Activated naive CD8-positive, alpha-beta T cell treated with anti-CD3 and anti-CD28 coated beads, Interleukin-2, amount 10 ng/mL, durations not matched to agents 7 days and 5 days (primary cell): ENCODE data around the gene ABCC3. TPM values are rescaled to one million over a fixed set of nuclear protein-coding genes. Genes with fewer than 3 reads are reported as not detected.

ENCODE experiments used
- ATAC-seq: fragments of 150-1000 bp; cut with Tn5 transposase; one replicate; pipeline ENCODE4 v1.10.0; 2021; ENCODE audit warnings: low read depth, moderate library complexity
- POLR2A ChIA-PET: fragments of 350-600 bp; sonication (Branson Sonifier 250); formaldehyde crosslinking; loops from one replicate; lab custom pipeline; 2021; ENCODE audit warnings: antibody characterized with exemption; lab: Charles Lee
- DNase-seq: peaks from one replicate; pipeline ENCODE4 v3.0.0; 2021
- H3K27ac Mint-ChIP-seq: one replicate; pipeline ENCODE4 v1.8.0; 2022; ENCODE audit warnings: mild to moderate bottlenecking, mixed read lengths
- H3K27me3 Mint-ChIP-seq: one replicate; pipeline ENCODE4 v1.8.0; 2022; ENCODE audit warnings: mild to moderate bottlenecking, moderate library complexity, mixed read lengths
- H3K36me3 Mint-ChIP-seq: one replicate; pipeline ENCODE4 v1.8.0; 2021; ENCODE audit warnings: mild to moderate bottlenecking, mixed read lengths
- H3K4me1 Mint-ChIP-seq: one replicate; pipeline ENCODE4 v1.8.0; 2021; ENCODE audit warnings: mixed read lengths
- H3K4me3 Mint-ChIP-seq: one replicate; pipeline ENCODE4 v1.8.0; 2022; ENCODE audit warnings: mild to moderate bottlenecking, moderate library complexity, mixed read lengths
- H3K9me3 Mint-ChIP-seq: one replicate; pipeline ENCODE4 v1.8.0; 2021; ENCODE audit warnings: mixed read lengths
- total RNA-seq, 2 experiments: library from RNA; stranded (reverse); gene quantifications; one replicate each; pipeline ENCODE4 v1.2.3, GENCODE V29; 2021

The ABCC3 gene
- total RNA-seq, 2 experiments from 2014 or later = 0.77 to 1.4 TPM

- POLR2A ChIA-PET = no interaction called here
- no peak for DNase-seq
- Mint-ChIP-seq H3K27me3 (no peaks in the 10 kb centered on the region), H3K36me3 (peaks cover 22% of the 10 kb centered on the region), H3K4me3 (no peak overlapping the region), H3K9me3 (no peaks in the 10 kb centered on the region), H3K4me1 (peaks cover 16% of the 10 kb centered on the region), H3K27ac (no peak overlapping the region)
- no peak for ATAC-seq
Measured at GRCh38 chr17:50737118-50737698, 102.5 kb downstream of the ABCC3 start.

GRCh38 chr17:50739098-50739497 lies 104.4 kb downstream of the ABCC3 start:
- ATAC-seq (no peak), DNase-seq (no peak)
- POLR2A ChIA-PET = no interaction called here
- Mint-ChIP-seq H3K27ac (peak overlapping the region; percentile 27), H3K27me3 (no peaks in the 10 kb centered on the region), H3K4me1 (peaks cover 15% of the 10 kb centered on the region), H3K36me3 (peaks cover 32% of the 10 kb centered on the region), H3K4me3 (no peak overlapping the region), H3K9me3 (no peaks in the 10 kb centered on the region)

Other genes starting within 250 kb of the ABCC3 start
- gene LRRC59, start 237.4 kb upstream of the ABCC3 start, total RNA-seq = 10 to 100 TPM; 45.0 to 47.1 TPM
- 10 to 100 TPM; 42.1 to 45.0 TPM for gene ACSF2, start 208.7 kb upstream of the ABCC3 start, total RNA-seq
- not detected for gene CHAD, start 166.0 kb upstream of the ABCC3 start, total RNA-seq
- gene RSAD1, start 156.0 kb upstream of the ABCC3 start, total RNA-seq = 10 to 100 TPM; 42.7 to 43.5 TPM
- gene MYCBPAP, start 126.4 kb upstream of the ABCC3 start, total RNA-seq = 1 to 10 TPM; 4.0 to 4.4 TPM
- not detected for gene EPN3, start 102.1 kb upstream of the ABCC3 start, total RNA-seq
- gene SPATA20, start 87.7 kb upstream of the ABCC3 start, total RNA-seq = 10 to 100 TPM; 31.3 to 33.1 TPM
- gene CACNA1G, start 74.2 kb upstream of the ABCC3 start, total RNA-seq = under 1 TPM in 1 of 2 experiments, not detected in 1; 0.11 TPM
- 10 to 100 TPM; 30.3 to 31.4 TPM for gene ANKRD40, start 73.0 kb downstream of the ABCC3 start, total RNA-seq
- 100 to 1,000 TPM; 184 to 200 TPM for gene LUC7L3, start 84.7 kb downstream of the ABCC3 start, total RNA-seq
- not detected for gene ANKRD40CL, start 132.6 kb downstream of the ABCC3 start, total RNA-seq
- not detected for gene WFIKKN2, start 200.7 kb downstream of the ABCC3 start, total RNA-seq
- gene TOB1, start 231.5 kb downstream of the ABCC3 start, total RNA-seq = 10 to 100 TPM; 54.9 to 56.6 TPM